Measurements from ENCODE around the gene MRPL40. TPM values are rescaled to one million over a fixed set of nuclear protein-coding genes. Genes with fewer than 3 reads are reported as not detected.

Gene MRPL40
- total and polyA plus RNA-seq, 10 of the 15 experiments (the other 5 are each of a cell fraction or from before 2014, with no cell fraction given) = 41.2 to 207 (median 69.1) TPM

DNA sequence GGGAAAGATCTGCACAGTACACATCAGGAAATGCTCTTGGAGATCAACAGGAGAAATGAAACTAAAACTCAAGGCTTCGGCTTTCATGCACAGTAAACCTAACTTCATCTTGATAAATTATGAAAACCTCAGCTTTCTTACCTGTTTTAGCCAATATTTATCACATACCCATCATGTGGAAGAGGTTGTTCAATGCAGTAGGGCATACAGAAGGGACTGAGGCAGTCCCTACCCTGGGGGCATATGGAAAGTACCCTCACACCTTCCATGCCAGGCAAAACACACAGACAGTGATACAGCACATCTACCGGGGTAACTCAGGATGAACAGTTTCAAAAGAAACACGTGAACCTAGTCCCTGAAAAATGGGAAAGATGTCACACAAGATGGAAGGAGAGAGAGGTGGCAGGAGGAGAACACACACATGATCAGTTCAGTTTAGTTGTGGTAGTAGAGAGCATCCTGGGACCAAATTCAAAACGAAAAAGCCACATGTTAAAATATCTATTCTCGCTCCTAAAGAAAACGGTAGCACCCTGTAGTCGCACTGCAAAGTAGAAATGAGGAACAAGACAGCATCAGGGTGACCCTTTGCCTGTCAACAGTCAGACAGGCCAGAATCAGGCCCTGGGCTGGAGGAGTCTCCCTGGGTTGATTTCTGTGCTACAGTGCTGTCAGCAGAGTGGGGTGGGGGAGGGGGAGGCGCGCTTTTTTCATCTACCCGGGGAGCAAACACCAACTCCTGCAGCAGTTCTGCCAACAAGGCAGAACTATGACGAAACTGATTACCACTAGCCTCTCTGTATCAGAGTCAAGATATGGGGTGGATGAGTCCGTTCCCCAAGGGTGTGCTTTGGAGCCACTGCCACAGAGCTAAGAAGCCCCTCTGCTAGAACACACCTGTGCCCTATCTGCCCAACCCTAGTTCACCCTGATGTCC lies 2.1 kb upstream of the MRPL40 start:
- ChIA-PET POLR2A (no interaction called here), SMC1A (ENCODE audit: uncharacterized antibody, unreplicated experiment) (no interaction called here), CTCF (no interaction called here), RAD21 (ENCODE audit: unreplicated experiment) (interaction anchor here (3.6 kb wide), 1 partner anchor 49 kb away, joined by 11 read pairs; the partner anchor contains the start of genes CDC45 and UFD1)
- peaks cover 70% of the 10 kb centered on the region for H3K79me2 ChIP-seq (ENCODE audit: control insufficient read depth, insufficient read depth, low read length)
- no peaks in the 10 kb centered on the region for H3K4me1 ChIP-seq (ENCODE audit: control insufficient read depth, insufficient read depth, low read length)
- WGBS (ENCODE audit: insufficient coverage, insufficient replicate concordance, low lambda C conversion rate, missing lambda C conversion rate) = 0% methylated on average over 12 of the region's 12 CpGs
- no peak for TF ChIP-seq HDGF (IDR thresholded peaks at IDR 0.05)
- TF ChIP-seq PML (IDR thresholded peaks at IDR 0.05; ENCODE audit: low read length) = no peak
- no peak for TF ChIP-seq MTA3 (IDR thresholded peaks at IDR 0.05; ENCODE audit: borderline replicate concordance, low read length)
- TF ChIP-seq SIN3A (IDR thresholded peaks at IDR 0.05; ENCODE audit: low read depth, low read length) = 0 out of 2 replicates have a peak, but pooled peaks have one; percentile 50
- TF ChIP-seq SREBF1 (IDR thresholded peaks at IDR 0.05; ENCODE audit: low read length) = no peak
- no peak for TF ChIP-seq IKZF1 (conservative IDR thresholded peaks at IDR 0.05)
- TF ChIP-seq, protein P1, sequence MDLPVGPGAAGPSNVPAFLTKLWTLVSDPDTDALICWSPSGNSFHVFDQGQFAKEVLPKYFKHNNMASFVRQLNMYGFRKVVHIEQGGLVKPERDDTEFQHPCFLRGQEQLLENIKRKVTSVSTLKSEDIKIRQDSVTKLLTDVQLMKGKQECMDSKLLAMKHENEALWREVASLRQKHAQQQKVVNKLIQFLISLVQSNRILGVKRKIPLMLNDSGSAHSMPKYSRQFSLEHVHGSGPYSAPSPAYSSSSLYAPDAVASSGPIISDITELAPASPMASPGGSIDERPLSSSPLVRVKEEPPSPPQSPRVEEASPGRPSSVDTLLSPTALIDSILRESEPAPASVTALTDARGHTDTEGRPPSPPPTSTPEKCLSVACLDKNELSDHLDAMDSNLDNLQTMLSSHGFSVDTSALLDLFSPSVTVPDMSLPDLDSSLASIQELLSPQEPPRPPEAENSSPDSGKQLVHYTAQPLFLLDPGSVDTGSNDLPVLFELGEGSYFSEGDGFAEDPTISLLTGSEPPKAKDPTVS (IDR thresholded peaks at IDR 0.05; ENCODE audit: low read depth, low read length) = no peak
- TF ChIP-seq RELA (IDR thresholded peaks at IDR 0.05; ENCODE audit: borderline replicate concordance, partially characterized antibody) = no peak
- TF ChIP-seq POLR2A (IDR thresholded peaks at IDR 0.05; ENCODE audit: low read depth, low read length) = peak; percentile 52; the same call in 1 of the 2 replicates
- TF ChIP-seq TAF1 (IDR thresholded peaks at IDR 0.05; ENCODE audit: borderline replicate concordance, low read depth, low read length) = peak; percentile 51; the same call in 1 of the 2 replicates
- TF ChIP-seq POLR2AphosphoS5 (IDR thresholded peaks at IDR 0.05; ENCODE audit: low read length) = peak; percentile 46; the same call in 1 of the 2 replicates
- TF ChIP-seq, protein P2, sequence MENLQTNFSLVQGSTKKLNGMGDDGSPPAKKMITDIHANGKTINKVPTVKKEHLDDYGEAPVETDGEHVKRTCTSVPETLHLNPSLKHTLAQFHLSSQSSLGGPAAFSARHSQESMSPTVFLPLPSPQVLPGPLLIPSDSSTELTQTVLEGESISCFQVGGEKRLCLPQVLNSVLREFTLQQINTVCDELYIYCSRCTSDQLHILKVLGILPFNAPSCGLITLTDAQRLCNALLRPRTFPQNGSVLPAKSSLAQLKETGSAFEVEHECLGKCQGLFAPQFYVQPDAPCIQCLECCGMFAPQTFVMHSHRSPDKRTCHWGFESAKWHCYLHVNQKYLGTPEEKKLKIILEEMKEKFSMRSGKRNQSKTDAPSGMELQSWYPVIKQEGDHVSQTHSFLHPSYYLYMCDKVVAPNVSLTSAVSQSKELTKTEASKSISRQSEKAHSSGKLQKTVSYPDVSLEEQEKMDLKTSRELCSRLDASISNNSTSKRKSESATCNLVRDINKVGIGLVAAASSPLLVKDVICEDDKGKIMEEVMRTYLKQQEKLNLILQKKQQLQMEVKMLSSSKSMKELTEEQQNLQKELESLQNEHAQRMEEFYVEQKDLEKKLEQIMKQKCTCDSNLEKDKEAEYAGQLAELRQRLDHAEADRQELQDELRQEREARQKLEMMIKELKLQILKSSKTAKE (IDR thresholded peaks at IDR 0.05; ENCODE audit: low read depth, poor library complexity, severe bottlenecking) = no peak
- TF ChIP-seq, protein P3, sequence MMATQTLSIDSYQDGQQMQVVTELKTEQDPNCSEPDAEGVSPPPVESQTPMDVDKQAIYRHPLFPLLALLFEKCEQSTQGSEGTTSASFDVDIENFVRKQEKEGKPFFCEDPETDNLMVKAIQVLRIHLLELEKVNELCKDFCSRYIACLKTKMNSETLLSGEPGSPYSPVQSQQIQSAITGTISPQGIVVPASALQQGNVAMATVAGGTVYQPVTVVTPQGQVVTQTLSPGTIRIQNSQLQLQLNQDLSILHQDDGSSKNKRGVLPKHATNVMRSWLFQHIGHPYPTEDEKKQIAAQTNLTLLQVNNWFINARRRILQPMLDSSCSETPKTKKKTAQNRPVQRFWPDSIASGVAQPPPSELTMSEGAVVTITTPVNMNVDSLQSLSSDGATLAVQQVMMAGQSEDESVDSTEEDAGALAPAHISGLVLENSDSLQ (IDR thresholded peaks at IDR 0.05) = peak; percentile 27; the same call in 1 of the 2 replicates
- no peak for TF ChIP-seq NR2F1 (conservative IDR thresholded peaks at IDR 0.05)
- H4K20me1 ChIP-seq (ENCODE audit: control insufficient read depth, insufficient read depth) = no peaks in the 10 kb centered on the region; the same call in 1 of the 2 replicates
- H3K9me3 ChIP-seq (replicated peaks; ENCODE audit: control insufficient read depth, insufficient read depth, low read length) = no peaks in the 10 kb centered on the region
- ATAC-seq (peak; percentile 6; the same call in 2 of the 3 replicates), FAIRE-seq (peak; percentile 81), DNase-seq (ENCODE audit: low read depth, low spot score) (no peak)
- in situ Hi-C loops (cut with MboI) = loop anchor here (25.0 kb wide), 1 partner anchor 1793 kb away; the partner anchor contains the start of genes ATP6V1E1 and BCL2L13
- H2AFZ ChIP-seq (ENCODE audit: control insufficient read depth, low read depth, low read length) = no peak overlapping the region
- H3K27ac ChIP-seq (ENCODE audit: control insufficient read depth, insufficient read depth) = peak overlapping the region; percentile 73
- H3K4me3 ChIP-seq = peak overlapping the region; percentile 98
- intact Hi-C loops (cut with micrococcal nuclease; ENCODE audit: unreplicated experiment) = loop anchor here (5.0 to 10.0 kb wide), 2 partner anchors 135 to 253 kb away; partner anchors contain the start of genes CLTCL1 and SLC25A1
- H3K36me3 ChIP-seq (ENCODE audit: control insufficient read depth in 2 of 2, insufficient read depth in 2 of 2, low read length in 1 of 2) = peaks cover 0 to 12% of the 10 kb centered on the region in 2 experiments; a peak in 2 of 4 replicates
- H3K4me2 ChIP-seq (ENCODE audit: control insufficient read depth, insufficient read depth) = peak overlapping the region; percentile 90
- no peaks in the 10 kb centered on the region for H3K27me3 ChIP-seq (replicated peaks in 1 of 2; ENCODE audit: control insufficient read depth in 2 of 2, insufficient read depth in 2 of 2, low read length in 1 of 2)
- BruUV-seq (replicated peaks) = no TSS peak
- peak overlapping the region; percentile 81 for H3K9ac ChIP-seq (ENCODE audit: control insufficient read depth, insufficient read depth, low read length)
